HEK293 (cell line): ENCODE measurements around the gene UXS1.

ENCODE experiments used
- CTCF ChIA-PET: fragments of 350-600 bp; formaldehyde crosslinking; extraction: SDS; loops from one replicate; lab custom pipeline; 2021; ENCODE audit warnings: antibody characterized with exemption; lab: Yijun Ruan, JAX
- POLR2A ChIA-PET: fragments of 300-600 bp; formaldehyde crosslinking; extraction: SDS; loops from one replicate; lab custom pipeline; 2020; ENCODE audit warnings: antibody characterized with exemption, inconsistent platforms; lab: Yijun Ruan, JAX
- H3K27ac ChIP-seq: fragments of 200-500 bp; sonication (Bioruptor generic); 2 replicates; pipeline ENCODE4 v1.5.1; 2014; ENCODE audit warnings: low read depth, low read length, control low read depth, inconsistent platforms; ENCODE audit errors: extremely low read depth
- H3K36me3 ChIP-seq, 2 experiments: fragments of 200-500 bp in 1 of 2; sonication (Bioruptor generic) in 1 of 2; 1 replicate in 1 of 2; 2 replicates in 1 of 2; pipeline ENCODE4 v1.5.1; 2014 to 2017; ENCODE audit warnings: inconsistent platforms in 2 of 2, low read length in 2 of 2; ENCODE audit not compliant: control insufficient read depth in 2 of 2, insufficient read depth in 1 of 2
- H3K4me1 ChIP-seq: fragments of 200-500 bp; sonication (Bioruptor generic); 2 replicates; pipeline ENCODE4 v1.5.1; 2014; ENCODE audit warnings: mild to moderate bottlenecking, low read length, inconsistent platforms; ENCODE audit not compliant: control insufficient read depth, insufficient read depth
- H3K4me3 ChIP-seq: 2 replicates; pipeline ENCODE4 v1.5.1; 2011; ENCODE audit warnings: low read depth, mild to moderate bottlenecking, control low read depth, low read length, moderate library complexity
- H3K9me3 ChIP-seq: fragments of 200-500 bp; sonication (Bioruptor generic); 2 replicates; pipeline ENCODE4 v1.5.1; 2014; ENCODE audit warnings: low read depth, low read length, inconsistent platforms; ENCODE audit not compliant: control insufficient read depth, insufficient read depth
- HOXA7 ChIP-seq: sonication (generic); formaldehyde crosslinking; IDR thresholded peaks from 2 replicates; pipeline ENCODE4 v1.8.1; 2022; ENCODE audit warnings: missing genetic modification reagents, borderline replicate concordance
- KLF7 ChIP-seq: fragments of 450-650 bp; formaldehyde crosslinking; IDR thresholded peaks from 2 replicates; pipeline ENCODE4 v1.5.1; 2016; ENCODE audit warnings: missing biosample characterization, missing genetic modification characterization, borderline replicate concordance
- SALL2 ChIP-seq: fragments of 450-650 bp; formaldehyde crosslinking; IDR thresholded peaks from 2 replicates; pipeline ENCODE4 v1.5.0; 2017; ENCODE audit warnings: missing biosample characterization, mild to moderate bottlenecking, missing genetic modification characterization, borderline replicate concordance
- TSHZ1 ChIP-seq: fragments of 450-650 bp; formaldehyde crosslinking; IDR thresholded peaks from 2 replicates; pipeline ENCODE4 v1.5.1; 2016; ENCODE audit warnings: missing biosample characterization, missing genetic modification characterization, borderline replicate concordance
- ZBTB44 ChIP-seq: fragments of 450-650 bp; IDR thresholded peaks from 2 replicates; pipeline ENCODE4 v1.5.1; 2018; ENCODE audit warnings: missing biosample characterization, mild to moderate bottlenecking, missing genetic modification characterization
- ZBTB48 ChIP-seq: fragments of 450-650 bp; formaldehyde crosslinking; IDR thresholded peaks from 2 replicates; pipeline ENCODE4 v1.5.1; 2016; ENCODE audit warnings: missing biosample characterization, missing genetic modification characterization
- ZNF121 ChIP-seq: fragments of 450-650 bp; formaldehyde crosslinking; IDR thresholded peaks from 2 replicates; pipeline ENCODE4 v1.5.1; 2016; ENCODE audit warnings: missing biosample characterization, missing genetic modification characterization
- ZNF140 ChIP-seq: fragments of 450-650 bp; formaldehyde crosslinking; IDR thresholded peaks from 2 replicates; pipeline ENCODE4 v1.5.1; 2016; ENCODE audit warnings: missing biosample characterization, missing genetic modification characterization
- ZNF155 ChIP-seq: fragments of 450-650 bp; formaldehyde crosslinking; IDR thresholded peaks from 2 replicates; pipeline ENCODE4 v1.5.1; 2016; ENCODE audit warnings: missing biosample characterization, missing genetic modification characterization
- ZNF398 ChIP-seq: fragments of 450-650 bp; formaldehyde crosslinking; IDR thresholded peaks from 2 replicates; pipeline ENCODE4 v1.5.1; 2017; ENCODE audit warnings: missing biosample characterization, missing genetic modification characterization
- ZNF623 ChIP-seq: fragments of 450-650 bp; formaldehyde crosslinking; IDR thresholded peaks from 2 replicates; pipeline ENCODE4 v1.5.1; 2016; ENCODE audit warnings: missing biosample characterization, missing genetic modification characterization
- ZNF664 ChIP-seq: fragments of 450-650 bp; formaldehyde crosslinking; IDR thresholded peaks from 2 replicates; pipeline ENCODE4 v1.5.1; 2016; ENCODE audit warnings: missing biosample characterization, missing genetic modification characterization
- ZSCAN18 ChIP-seq: fragments of 450-650 bp; formaldehyde crosslinking; IDR thresholded peaks from 2 replicates; pipeline ENCODE4 v1.5.1; 2016; ENCODE audit warnings: missing biosample characterization, missing genetic modification characterization

UXS1 gene

GRCh38 chr2:106172649-106173048 is 21.5 kb downstream of the UXS1 start:
- Histone ChIP-seq H3K4me1 (no peaks in the 10 kb centered on the region), H3K9me3 (no peaks in the 10 kb centered on the region), H3K36me3 (no peaks in the 10 kb centered on the region), H3K27ac (no peak overlapping the region), H3K4me3 (no peak overlapping the region)
- POLR2A ChIA-PET: no interaction called here
- CTCF ChIA-PET: no interaction called here
- TF ChIP-seq ZNF623 (peak; percentile 82), ZNF121 (no peak), ZBTB44 (tag by site-specific recombination) (no peak), TSHZ1 (no peak), KLF7 (tag by site-specific recombination) (no peak), ZNF155 (tag by site-specific recombination) (no peak), ZBTB48 (tag by site-specific recombination) (no peak)

- CTCF ChIA-PET: no interaction called here
- Histone ChIP-seq H3K27ac (no peak overlapping the region), H3K4me3 (no peak overlapping the region), H3K9me3 (no peaks in the 10 kb centered on the region), H3K4me1 (peaks cover 4% of the 10 kb centered on the region; the same call in 1 of the 2 replicates), H3K36me3 (peaks cover 0 to 5% of the 10 kb centered on the region in 2 experiments; a peak in 1 of 3 replicates)
- TF ChIP-seq SALL2 (tag by site-specific recombination): no peak
- TF ChIP-seq ZNF398 (tag by site-specific recombination): no peak
- TF ChIP-seq ZNF664 (tag by site-specific recombination): no peak
- TF ChIP-seq HOXA7 (CRISPR knock-in tag): no peak
- POLR2A ChIA-PET: no interaction called here
These were observed 25.4 kb downstream of the UXS1 start for GRCh38 chr2:106168657-106169056.

GRCh38 chr2:106167067-106167466 is 27.0 kb downstream of the UXS1 start:
- peaks cover 4% of the 10 kb centered on the region; the same call in 1 of the 2 replicates for H3K4me1 ChIP-seq

More at GRCh38 chr2:106167067-106167466, 27.0 kb downstream of the UXS1 start:
- Histone ChIP-seq H3K27ac (no peak overlapping the region), H3K4me3 (no peak overlapping the region), H3K36me3 (peaks cover 0 to 5% of the 10 kb centered on the region in 2 experiments; a peak in 2 of 3 replicates), H3K9me3 (no peaks in the 10 kb centered on the region)
- ChIA-PET POLR2A (no interaction called here), CTCF (interaction anchor here (0.7 kb wide), 1 partner anchor 57 kb away, joined by 3 read pairs; no protein-coding TSS in a partner anchor)
- no peak for TF ChIP-seq ZNF140 (tag by site-specific recombination)
- TF ChIP-seq ZSCAN18 (tag by site-specific recombination): no peak
